Memory B cell (primary cell): ENCODE measurements around the gene PRPF40B.

Experiments
- ATAC-seq: fragments of 150-1000 bp; cut with Tn5 transposase; 2 replicates; pipeline ENCODE4 v1.10.0; 2021; ENCODE audit warnings: low read depth, mild to moderate bottlenecking, moderate library complexity
- DNase-seq, 2 donors: peaks; one replicate each; pipeline ENCODE4 v3.0.0; 2022; ENCODE audit warnings: low spot score in 2 of 2
- H3K27ac Mint-ChIP-seq: one replicate; pipeline ENCODE4 v1.8.0; 2022; ENCODE audit warnings: mild to moderate bottlenecking, moderate library complexity, mixed read lengths
- H3K27me3 Mint-ChIP-seq: one replicate; pipeline ENCODE4 v1.8.0; 2022; ENCODE audit warnings: mixed read lengths
- H3K36me3 Mint-ChIP-seq: one replicate; pipeline ENCODE4 v1.8.0; 2022; ENCODE audit warnings: mild to moderate bottlenecking, mixed read lengths
- H3K4me1 Mint-ChIP-seq: one replicate; pipeline ENCODE4 v1.8.0; 2022; ENCODE audit warnings: mixed read lengths
- H3K4me3 Mint-ChIP-seq: one replicate; pipeline ENCODE4 v1.8.0; 2022; ENCODE audit warnings: mild to moderate bottlenecking, moderate library complexity, mixed read lengths
- H3K9me3 Mint-ChIP-seq: one replicate; pipeline ENCODE4 v1.8.0; 2022; ENCODE audit warnings: mixed read lengths

The PRPF40B gene

GRCh38 chr12:49621651-49622500, 1.5 kb upstream of the PRPF40B start:
- Mint-ChIP-seq H3K4me3 (peak overlapping the region; percentile 82), H3K4me1 (peaks cover 7% of the 10 kb centered on the region), H3K9me3 (no peaks in the 10 kb centered on the region), H3K27me3 (no peaks in the 10 kb centered on the region), H3K36me3 (no peaks in the 10 kb centered on the region), H3K27ac (peak overlapping the region; percentile 24)
- ATAC-seq: no peak
- DNase-seq: no peak

- ATAC-seq: peak; percentile 42
- peak overlapping the region; percentile 24 for H3K27ac Mint-ChIP-seq
- no peaks in the 10 kb centered on the region for H3K27me3 Mint-ChIP-seq
- H3K36me3 Mint-ChIP-seq: no peaks in the 10 kb centered on the region
- H3K9me3 Mint-ChIP-seq: no peaks in the 10 kb centered on the region
- peaks cover 7% of the 10 kb centered on the region for H3K4me1 Mint-ChIP-seq
- DNase-seq: peak; percentile 23 to 40
- H3K4me3 Mint-ChIP-seq: peak overlapping the region; percentile 82
These were observed 740 bp upstream of the PRPF40B start for GRCh38 chr12:49622501-49623141.

DNA sequence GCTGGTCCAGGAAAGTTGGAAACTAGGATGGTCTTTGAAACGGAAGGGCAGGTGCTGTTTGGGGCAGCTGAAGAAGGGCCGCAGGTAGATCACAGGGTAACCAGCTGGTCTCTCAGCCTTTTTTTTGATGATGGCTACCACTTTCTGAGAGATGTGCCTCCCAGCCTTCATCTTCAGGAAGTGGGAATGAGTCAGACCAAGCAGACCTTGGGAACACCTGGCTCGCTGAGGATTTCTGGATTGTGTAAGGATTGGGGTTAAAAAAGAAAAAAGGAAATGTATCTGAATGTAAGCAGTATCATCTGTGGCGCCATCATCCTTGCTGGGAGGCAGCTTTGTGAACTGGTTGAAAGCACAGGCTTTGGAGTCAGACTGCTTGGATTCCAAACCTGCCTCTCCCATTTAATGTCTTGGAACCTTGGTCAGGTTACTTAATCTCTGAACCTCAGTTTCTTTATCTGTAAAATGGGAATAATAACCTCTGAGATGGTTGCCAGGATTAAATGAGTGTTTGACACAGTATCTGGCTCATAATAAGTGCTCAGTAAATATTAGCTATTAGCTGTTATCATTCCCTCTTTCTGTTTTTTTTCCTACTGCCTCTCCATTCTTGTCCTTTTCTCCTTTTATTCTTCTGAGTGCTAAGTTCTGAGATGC, 1.7 kb downstream of the PRPF40B start:
- DNase-seq: no peak
- Mint-ChIP-seq H3K9me3 (no peaks in the 10 kb centered on the region), H3K27me3 (no peaks in the 10 kb centered on the region), H3K4me3 (no peak overlapping the region), H3K36me3 (no peaks in the 10 kb centered on the region), H3K27ac (no peak overlapping the region), H3K4me1 (peaks cover 7% of the 10 kb centered on the region)
- ATAC-seq: no peak

GRCh38 chr12:49626169-49626835, 2.9 kb downstream of the PRPF40B start:
- Mint-ChIP-seq H3K36me3 (no peaks in the 10 kb centered on the region), H3K27me3 (no peaks in the 10 kb centered on the region), H3K27ac (no peak overlapping the region), H3K9me3 (no peaks in the 10 kb centered on the region), H3K4me1 (peaks cover 5% of the 10 kb centered on the region), H3K4me3 (no peak overlapping the region)
- ATAC-seq (no peak), DNase-seq (no peak)

GRCh38 chr12:49626836-49627235, 3.5 kb downstream of the PRPF40B start:
- no peak for ATAC-seq
- DNase-seq: no peak
- H3K27ac Mint-ChIP-seq: no peak overlapping the region
- H3K27me3 Mint-ChIP-seq: no peaks in the 10 kb centered on the region
- H3K9me3 Mint-ChIP-seq: no peaks in the 10 kb centered on the region
- no peaks in the 10 kb centered on the region for H3K4me1 Mint-ChIP-seq
- no peak overlapping the region for H3K4me3 Mint-ChIP-seq
- H3K36me3 Mint-ChIP-seq: no peaks in the 10 kb centered on the region

DNA sequence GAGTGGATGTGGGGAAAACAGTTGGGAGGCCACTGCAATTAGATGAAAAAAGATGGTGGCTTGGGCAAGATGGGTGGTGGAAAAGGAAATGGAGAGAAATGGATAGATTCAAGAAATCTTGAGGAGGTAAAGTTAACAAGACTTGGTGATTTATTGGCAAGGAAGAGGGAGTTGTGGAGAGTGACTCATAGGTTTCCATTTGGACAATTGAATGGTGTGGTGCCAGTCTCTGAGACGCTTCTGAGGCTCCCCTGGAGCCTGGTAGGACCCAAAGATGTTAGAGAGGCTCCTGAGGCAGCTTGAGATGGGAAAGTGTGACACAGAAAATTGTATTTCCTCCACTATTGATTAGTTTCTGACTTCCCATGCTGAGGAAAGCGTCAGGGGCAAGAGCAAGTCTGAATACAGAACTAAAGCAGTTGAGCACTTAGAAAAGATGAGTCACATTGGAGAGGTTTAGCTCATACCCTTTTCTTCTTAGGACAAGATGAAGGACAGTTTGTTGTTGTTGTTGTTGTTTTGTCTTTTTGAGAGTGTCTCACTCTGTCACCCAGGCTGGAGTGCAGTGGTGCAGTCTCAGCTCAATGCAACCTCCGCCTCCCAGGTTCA, 4.5 kb downstream of the PRPF40B start:
- DNase-seq (no peak), ATAC-seq (no peak)
- Mint-ChIP-seq H3K9me3 (no peaks in the 10 kb centered on the region), H3K4me1 (no peaks in the 10 kb centered on the region), H3K36me3 (no peaks in the 10 kb centered on the region), H3K4me3 (no peak overlapping the region), H3K27ac (no peak overlapping the region), H3K27me3 (no peaks in the 10 kb centered on the region)

- DNase-seq (no peak), ATAC-seq (no peak)
- Mint-ChIP-seq H3K4me1 (peaks cover under 1% of the 10 kb centered on the region), H3K36me3 (no peaks in the 10 kb centered on the region), H3K9me3 (no peaks in the 10 kb centered on the region), H3K27me3 (no peaks in the 10 kb centered on the region), H3K27ac (no peak overlapping the region), H3K4me3 (no peak overlapping the region)
These were observed 8.1 kb downstream of the PRPF40B start for GRCh38 chr12:49631336-49631907.

GRCh38 chr12:49632401-49632800, 9.0 kb downstream of the PRPF40B start:
- Mint-ChIP-seq H3K36me3 (no peaks in the 10 kb centered on the region), H3K4me3 (no peak overlapping the region), H3K27ac (no peak overlapping the region), H3K9me3 (no peaks in the 10 kb centered on the region), H3K27me3 (no peaks in the 10 kb centered on the region), H3K4me1 (peaks cover 10% of the 10 kb centered on the region)
- DNase-seq (no peak), ATAC-seq (no peak)

DNA sequence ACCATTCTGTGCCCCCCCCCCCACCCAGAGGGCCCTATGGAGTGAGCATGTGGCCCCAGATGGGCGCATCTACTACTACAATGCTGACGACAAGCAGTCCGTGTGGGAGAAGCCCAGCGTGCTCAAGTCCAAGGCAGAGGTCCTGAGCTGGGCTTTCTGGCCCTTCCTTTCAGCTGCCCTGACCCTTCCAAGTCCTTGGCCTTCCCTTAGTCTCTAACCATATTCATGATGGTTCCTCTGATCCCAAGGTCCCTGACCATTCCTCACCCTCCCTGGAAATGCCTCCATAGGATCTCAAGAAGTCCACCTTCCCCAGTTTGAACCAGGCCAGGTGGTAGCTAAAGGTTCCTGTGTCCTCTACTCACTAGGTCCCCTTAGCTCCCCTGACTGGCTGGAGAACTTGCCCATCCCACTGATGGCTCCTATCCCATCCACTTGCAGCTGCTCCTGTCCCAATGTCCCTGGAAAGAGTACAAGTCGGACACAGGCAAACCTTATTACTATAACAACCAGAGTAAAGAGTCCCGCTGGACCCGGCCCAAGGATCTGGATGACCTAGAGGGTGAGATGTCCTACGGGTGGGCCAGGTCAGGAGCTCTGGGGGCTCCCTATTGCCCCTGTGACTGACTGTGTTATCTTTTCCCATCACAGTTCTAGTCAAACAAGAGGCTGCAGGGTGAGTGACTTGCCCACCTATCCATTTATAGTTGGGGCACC, 9.8 kb downstream of the PRPF40B start:
- no peak for DNase-seq
- ATAC-seq: no peak
- Mint-ChIP-seq H3K4me1 (peaks cover 13% of the 10 kb centered on the region), H3K36me3 (peaks cover 1% of the 10 kb centered on the region), H3K4me3 (no peak overlapping the region), H3K27me3 (no peaks in the 10 kb centered on the region), H3K9me3 (no peaks in the 10 kb centered on the region), H3K27ac (no peak overlapping the region)

DNA sequence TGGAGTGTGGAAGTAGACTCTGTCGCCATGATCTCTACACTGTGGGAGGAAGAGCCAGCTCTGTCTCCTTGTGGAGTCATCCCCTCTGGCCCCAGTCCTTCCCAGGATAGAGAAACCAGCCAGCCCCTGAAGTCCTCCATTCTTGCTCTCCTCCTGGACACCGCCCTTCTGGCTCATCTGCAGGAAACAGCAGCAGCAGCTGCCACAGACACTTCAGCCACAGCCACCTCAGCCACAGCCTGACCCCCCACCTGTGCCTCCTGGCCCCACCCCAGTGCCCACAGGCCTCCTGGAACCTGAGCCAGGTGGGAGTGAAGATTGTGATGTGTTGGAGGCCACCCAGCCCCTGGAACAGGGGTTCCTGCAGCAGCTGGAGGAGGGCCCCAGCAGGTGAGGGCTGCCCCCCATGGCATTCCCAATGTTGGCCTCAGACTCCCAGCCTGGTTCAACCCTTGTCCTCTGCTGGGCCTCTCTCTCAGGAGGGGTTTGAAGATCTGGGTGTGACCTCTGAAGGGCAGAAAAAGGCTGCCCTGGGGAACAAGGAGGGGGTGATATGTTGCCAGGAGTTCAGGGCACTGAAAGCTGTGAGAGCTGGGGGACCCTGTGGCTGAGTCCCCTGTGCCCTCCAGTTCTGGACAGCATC, 10.5 kb downstream of the PRPF40B start:
- Mint-ChIP-seq H3K27me3 (no peaks in the 10 kb centered on the region), H3K4me3 (no peak overlapping the region), H3K36me3 (peaks cover 1% of the 10 kb centered on the region), H3K27ac (no peak overlapping the region), H3K9me3 (no peaks in the 10 kb centered on the region), H3K4me1 (peaks cover 13% of the 10 kb centered on the region)
- DNase-seq: no peak
- ATAC-seq: no peak

- DNase-seq: no peak
- Mint-ChIP-seq H3K27me3 (no peaks in the 10 kb centered on the region), H3K4me1 (peaks cover 16% of the 10 kb centered on the region), H3K4me3 (no peak overlapping the region), H3K27ac (no peak overlapping the region), H3K9me3 (no peaks in the 10 kb centered on the region), H3K36me3 (peaks cover 1% of the 10 kb centered on the region)
- no peak for ATAC-seq
These were observed 11.7 kb downstream of the PRPF40B start for GRCh38 chr12:49635036-49635435.

- Mint-ChIP-seq H3K4me3 (no peak overlapping the region), H3K27me3 (no peaks in the 10 kb centered on the region), H3K4me1 (peaks cover 16% of the 10 kb centered on the region), H3K27ac (no peak overlapping the region), H3K9me3 (no peaks in the 10 kb centered on the region), H3K36me3 (peaks cover 1% of the 10 kb centered on the region)
- ATAC-seq (no peak), DNase-seq (no peak)
These were observed 12.3 kb downstream of the PRPF40B start for GRCh38 chr12:49635656-49636055.
